Putamen (tissue), 1 donor: Measurements from ENCODE around the gene ZNF688.

Experiments
- DNase-seq: peaks from one replicate; pipeline ENCODE4 v3.0.0-alpha.2; 2016; ENCODE audit warnings: low spot score

The ZNF688 gene

DNA sequence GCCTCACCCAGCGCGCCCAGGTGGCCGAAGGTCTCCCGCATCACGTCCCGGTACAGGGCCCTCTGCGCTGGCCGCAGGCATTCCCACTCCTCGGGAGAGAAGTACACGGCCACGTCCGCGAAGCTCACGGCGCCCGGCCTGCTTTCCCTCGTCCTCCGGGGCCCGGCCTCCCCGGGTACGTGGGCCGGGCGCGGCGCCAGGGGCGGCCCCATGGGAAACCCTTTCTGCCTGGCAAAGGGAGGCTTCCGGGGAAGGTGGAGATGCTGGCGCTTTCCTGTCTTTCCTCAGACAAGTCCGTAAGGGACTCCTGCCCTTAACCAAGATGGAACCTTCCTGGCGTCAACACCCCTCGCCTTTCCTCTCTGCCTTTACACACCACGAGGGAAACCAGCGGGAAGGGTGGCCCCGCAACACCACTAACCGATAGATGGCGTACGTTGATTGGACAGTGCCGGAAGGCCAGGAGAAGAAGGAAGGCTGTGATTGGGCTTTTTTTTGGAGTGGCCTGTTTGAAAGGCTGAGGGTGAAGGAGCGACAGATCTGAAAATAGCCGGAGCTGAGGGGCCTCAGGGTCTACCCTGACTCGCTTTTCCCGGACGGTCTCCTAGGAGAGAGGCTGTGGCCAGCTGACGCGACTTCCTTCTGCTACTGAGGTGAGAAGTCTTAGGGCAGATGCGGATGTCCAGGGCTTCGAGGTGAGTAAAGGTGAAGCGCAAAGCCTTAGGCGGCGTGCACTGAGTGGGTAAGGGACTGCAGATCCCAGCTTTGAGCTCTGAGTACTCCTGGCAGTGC lies 14.1 kb upstream of the ZNF688 start, which contains the start of gene ZNF785:
Gene ZNF785 (minus strand): TSS at position 298 of the 792 bp plus-strand sequence. CDS start 86 bp downstream, at position 212.
- DNase-seq = peak; percentile 98

DNA sequence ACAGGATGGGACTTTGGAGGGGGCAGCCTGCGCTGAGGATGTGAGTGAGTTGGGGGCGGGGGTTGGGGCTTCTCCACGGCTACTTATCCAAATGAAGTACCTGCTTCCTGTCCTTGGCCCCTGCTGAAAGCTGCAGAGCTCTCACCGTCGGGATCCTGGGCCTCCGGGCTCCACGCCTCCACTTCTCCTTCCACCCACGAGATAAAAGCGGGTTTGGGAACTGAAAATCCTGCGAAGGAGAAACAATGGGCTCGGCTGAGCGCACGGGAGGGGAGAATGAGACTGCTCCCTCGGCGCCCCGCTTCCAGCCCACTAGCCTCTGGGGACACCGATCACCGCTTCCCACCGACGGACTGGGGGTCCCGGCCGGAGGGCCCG lies 13.5 kb upstream of the ZNF688 start:
- peak; percentile 42 for DNase-seq

DNA sequence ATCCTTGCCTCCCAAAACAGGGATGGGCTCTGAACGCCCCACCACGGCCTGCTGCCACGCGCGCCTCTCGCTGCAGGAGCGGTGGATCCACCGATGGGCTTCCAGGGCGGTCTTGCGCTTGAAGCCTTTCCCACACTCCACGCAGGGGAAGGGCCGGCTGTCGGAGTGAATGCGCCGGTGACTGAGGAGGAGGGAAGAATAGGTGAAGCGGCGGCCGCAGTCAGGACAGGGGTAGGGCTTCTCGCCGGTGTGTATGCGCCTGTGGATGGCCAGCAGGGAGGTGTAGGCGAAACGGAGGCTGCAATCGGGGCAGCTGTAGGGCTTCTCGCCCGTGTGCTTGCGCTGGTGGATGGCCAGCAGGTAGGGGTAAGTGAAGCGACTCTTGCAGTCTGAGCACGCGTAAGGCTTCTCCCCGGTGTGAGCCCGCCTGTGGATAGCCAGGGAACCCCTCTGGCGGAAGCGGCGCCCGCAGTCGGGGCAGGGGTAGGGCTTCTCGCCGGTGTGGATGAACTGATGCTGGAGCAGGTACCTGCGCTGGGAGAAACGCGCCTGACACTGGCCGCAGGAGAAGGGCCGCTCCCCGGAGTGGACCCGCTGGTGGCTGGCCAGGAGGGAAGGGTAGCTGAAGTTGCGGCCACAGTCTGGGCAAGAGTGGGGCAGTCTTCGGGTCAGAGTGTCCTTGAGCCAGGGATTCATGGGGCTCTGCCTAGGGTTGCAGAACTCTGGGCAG lies 11.3 kb upstream of the ZNF688 start:
- DNase-seq = no peak

DNA sequence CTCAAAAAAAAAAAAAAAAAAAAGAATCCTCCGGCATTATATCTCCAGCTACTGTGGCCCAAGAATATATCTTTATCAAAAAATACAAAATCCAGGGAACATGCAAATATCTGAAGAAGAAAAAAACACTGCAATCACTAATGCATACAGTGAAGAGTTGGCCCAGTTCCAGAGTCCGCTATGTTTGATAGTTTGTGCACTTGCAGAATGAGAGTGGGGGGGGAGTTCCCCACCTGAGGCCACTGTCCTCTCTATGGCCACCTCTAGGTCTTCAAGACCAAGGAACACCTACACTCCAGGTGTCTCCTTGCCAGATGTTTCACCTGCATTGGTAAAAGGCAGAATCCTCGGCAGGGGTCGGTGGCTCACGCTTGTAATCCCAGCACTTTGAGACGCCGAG lies 9.9 kb upstream of the ZNF688 start:
- DNase-seq = no peak

DNA sequence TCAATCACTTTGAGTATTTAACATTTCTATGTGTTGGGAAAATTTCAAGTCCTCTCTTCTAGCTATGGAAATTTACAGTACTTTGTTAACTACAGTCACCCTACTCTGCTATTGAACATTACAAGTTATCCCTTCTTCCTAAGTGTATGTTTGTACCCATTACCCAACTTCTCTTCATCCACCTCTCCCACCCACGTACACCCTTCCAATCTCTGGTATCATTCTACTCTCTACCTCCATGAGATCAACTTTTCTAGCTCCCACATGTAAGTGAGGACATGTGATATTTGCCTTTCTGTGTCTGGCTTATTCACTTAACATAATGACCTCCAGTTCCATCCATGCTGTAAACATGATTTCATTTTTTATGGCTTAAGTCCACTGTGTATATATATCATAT lies 3.2 kb upstream of the ZNF688 start:
- no peak for DNase-seq

DNA sequence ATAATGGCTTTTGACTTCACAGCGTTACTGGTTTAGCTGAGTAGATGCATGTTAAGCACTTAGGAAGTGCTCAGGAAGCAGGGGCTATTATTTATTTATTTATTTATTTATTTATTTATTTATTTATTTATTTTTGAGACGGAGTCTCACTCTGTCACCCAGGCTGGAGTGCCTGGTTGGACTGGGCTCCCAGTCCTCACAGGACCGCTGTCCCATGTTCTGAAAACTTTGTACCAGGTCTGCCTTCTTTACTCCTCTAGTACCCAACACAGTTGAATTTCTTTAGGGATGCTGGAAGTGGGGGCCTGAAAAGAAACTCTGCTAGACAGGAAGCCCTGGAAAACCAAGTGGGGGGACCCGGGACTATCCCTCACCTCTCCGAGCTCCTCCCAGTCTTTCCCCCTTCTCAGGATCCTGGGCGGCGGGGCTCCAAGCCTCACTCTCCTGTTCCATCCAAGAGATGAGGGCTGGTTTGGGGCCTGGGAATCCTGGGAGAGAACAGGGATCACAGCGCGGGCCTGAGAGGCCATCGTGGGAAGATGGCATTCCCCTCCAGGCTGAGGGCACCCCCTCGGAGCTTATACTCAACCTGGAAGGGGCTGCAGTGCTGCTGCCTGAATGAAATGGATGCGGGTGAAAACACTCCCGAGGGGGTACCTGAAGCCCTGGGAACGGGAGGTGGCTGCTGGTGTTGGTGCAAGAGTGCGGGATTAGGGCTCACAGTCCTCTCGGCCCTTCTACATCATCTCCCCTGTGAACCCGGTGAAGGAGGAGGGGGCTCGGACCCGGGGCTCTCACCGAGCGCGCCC lies 674 bp downstream of the ZNF688 start:
- DNase-seq = no peak

DNA sequence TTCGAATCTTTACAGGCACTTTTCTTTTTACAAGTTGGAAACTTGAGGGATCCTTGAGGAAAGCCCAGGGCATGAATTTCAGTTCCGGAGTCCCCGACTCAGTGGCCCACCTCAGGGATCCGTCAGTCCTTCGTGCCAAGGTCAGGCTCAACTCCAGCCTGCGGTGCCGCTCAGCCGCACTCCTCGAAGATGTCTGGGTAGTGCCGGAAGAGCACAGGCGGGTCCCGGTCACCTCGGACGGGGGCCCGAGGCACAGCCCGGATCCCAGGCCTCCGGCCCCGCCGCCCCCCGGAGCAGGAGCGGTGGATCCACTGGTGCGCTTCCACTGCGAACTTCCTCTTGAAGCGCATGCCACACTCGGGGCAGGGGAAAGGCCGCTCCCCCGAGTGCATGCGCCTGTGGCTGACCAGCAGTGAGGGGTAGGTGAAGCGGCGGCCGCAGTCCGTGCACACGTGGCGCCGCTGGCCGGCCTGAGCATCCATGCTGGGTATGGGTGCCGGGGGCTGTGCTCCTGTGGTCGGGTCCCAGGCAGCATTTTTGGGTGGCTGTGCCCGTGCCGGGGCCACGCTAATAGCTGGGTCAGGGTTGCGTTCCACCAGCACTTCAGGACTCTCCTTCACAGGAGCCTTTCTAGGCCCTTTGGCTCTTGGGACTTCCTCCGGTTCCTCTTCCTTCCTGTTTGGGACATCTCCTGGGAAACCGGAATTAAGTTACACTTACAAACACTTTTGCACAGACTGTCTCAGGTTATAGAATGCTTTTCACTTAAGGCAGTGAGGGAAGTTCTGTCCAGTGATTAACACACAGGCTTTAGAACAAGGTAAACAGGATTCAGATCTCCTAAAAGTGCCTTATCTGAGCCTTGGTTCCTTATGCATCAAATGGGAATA lies 1.5 kb downstream of the ZNF688 start:
- no peak for DNase-seq

DNA sequence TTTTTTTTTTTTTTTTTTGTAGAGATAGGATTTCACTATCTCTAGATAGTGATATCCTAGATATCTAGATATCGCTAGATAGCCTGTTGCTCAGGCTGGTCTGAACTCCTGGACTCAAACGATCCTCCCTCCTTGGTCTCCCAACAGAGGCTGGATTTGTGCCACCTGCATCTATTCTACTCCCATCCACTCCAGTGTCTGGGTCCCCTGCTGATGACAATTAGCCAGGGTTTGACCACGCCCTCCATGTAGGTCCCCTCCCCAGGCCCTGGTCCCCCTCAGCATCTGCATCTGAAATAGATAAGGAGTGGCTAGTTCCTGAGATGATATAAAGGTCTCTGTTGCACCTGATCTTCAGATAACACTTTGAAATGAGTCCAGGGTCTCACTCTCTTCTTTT lies 2.2 kb downstream of the ZNF688 start:
- DNase-seq = no peak

DNA sequence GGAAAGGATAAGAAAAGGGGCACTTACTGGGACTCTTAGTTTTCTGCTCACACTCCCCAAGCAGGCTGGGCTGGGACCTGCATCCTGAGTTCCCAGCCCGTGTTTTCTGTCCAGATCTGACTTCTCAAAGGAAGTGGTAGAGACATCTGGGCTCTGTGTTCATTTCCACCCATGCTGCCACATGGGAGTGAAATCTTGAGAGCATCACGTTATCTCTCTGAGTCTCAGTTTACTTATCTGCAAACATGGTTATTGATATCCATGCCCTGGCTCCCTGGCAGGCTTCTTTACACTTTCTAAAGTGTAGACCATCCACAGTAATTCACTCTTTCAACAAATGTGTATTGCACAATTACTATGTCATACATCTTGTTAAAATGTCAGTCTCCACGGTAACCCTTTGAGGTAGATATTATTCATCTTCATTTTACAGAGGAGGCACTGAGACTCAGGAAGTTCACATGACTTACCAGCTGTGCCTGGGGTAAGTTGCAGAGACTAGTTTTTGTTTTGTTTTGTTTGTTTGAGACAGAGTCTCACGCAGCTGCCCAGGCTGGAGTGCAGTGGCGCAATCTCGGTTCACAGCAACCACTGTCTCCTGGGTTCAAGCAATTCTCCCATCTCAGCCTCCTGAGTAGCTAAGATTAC lies 3.4 kb downstream of the ZNF688 start:
- DNase-seq = no peak

DNA sequence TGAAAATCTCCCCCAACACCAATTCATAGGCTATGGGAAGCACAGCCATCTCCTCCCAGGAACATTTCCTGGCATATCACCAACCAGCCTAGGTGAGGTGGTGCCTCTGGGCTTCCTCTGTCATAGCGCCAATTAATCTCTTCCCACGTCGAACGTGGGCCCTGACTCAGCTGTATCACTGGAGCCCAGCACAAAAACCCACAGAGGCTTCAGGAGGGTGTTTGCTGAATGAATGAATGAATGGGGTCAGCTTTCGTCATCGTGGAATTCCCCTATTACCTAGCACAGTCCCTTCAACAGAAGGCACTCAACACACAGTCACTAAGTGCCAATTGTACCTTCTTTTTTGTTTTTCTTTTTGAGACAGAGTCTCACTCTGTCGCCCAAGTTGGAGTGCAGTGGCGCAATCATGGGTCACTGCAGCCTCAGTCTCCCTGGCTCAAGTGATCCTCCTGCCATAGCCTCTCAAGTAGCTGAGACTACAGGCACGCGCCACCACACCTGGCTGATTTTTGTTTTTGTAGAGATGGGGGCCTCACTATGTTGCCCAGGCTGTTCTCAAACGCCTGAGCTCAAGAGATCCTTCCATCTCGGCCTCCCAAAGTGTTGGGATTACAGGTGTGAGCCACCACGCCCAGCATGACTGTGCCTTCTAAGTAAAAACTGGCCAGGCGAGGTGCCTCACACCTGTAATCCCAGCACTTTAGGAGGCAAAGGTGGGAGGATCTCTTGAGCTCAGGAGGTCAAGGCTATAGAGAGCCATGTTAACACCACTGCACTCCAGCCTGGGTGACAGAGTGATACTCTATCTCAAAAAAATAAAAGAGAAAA lies 4.1 kb downstream of the ZNF688 start:
- DNase-seq = peak; percentile 69

DNA sequence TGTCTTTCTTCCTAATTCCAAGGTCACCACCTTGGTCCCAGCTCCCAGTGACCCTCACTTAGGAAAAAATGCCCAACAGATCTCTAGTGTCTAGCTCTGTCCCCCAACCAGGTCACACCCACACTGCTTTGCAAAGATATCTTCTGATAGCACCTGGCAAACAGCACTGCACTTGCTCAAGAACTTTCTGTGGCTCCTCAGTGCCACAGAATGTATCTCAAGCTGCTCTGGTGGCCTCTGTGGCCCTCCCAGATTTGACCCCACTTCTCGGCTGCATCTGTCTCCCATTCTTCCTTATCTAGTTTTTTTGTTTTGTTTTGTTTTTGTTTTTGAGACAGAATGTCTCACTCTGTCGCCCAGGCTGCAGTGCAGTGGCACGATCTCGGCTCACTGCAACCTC lies 5.0 kb downstream of the ZNF688 start:
- no peak for DNase-seq

DNA sequence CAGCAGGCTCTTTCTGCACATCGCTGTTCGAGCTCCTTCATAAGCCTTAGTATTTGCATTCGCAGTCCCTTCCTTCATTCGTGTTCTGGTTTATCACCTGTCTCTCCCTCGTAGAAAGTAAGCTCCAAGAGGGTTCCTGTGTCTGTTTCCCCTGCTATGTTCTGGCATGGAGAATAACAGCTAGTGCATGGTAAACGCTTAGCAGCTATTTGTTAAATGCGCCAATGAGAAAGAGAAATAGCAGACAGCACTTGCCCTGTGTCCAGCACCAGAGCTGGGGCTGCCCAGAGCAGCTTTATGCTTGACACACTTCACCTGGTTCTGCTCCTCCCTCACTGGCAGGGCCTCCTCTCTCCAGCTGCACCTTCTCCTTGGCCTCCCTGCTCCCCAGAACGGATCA lies 5.5 kb downstream of the ZNF688 start:
- DNase-seq = no peak

DNA sequence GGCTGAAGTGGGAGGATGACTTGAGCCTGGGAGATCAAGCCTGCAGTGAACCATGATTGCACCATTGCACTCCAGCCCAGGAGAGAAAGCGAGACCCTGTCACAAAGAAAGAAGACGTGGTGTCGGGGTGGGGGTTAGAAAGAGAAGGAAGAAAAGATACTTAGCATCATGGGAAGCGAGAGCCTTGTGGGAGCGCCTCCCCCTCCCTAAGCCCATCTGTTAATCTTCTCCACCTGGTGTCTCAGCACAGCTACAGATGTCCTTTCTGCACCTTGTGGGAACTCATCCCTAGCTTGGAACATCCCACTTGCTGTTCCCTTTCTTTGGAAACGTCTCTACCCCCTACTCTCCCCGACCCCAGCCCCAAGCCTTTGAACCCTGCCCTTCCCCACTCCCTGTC lies 6.0 kb downstream of the ZNF688 start:
- no peak for DNase-seq

DNA sequence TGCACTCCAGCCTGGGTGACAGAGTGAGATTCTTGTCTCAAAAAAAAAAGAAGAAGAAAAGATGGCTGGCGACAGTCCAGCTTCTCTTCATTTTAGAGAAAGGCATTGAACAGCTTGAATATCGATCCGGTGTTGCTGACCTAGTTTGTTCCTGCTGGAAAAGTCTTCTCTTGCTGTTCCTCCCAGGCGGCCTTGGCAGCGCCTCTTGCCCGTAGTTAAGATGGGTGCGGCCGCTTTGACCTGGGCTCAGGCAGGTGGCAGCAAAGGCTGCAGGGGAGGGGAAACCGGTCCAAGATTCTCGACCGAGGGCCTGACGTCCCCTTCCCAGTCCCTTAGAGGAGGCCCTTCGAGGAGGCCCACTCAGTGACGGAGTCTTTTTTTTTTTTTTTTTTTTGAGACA lies 9.5 kb downstream of the ZNF688 start:
- no peak for DNase-seq

DNA sequence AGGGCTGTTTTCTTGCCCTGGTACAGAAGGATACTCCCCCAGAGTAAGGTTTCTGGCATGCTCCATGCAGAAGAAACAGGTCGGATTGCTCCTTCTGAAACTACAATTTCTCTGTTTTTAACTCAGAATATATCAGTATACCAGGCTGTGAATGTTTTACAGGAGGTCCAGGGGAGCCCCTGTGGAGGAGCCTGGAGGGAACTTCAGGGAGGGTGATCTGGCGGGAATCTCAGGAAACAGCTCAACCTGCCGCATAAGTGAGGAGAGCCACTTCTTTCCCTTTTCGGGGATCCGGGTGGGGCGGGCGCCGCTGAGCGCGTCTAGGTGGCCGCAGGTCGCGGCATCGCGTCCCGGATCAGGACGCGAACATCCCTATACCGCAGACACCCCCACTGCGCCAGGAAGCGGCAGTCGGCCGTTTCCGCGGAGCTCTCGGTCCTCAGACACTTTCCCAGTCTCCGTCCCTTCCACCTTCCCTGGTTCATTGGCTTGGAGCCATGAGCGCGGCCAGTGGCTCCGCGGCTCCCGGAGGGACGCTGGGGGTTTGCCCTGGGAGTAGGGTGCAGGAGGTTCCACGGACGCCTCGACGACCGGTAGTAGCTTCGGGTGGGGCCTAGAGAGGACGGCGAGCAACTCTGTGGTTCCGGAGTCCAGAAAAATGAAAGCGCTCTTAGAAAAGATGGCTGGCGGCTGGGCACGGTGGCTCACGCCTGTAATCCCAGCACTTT lies 10.3 kb downstream of the ZNF688 start:
- no peak for DNase-seq

DNA sequence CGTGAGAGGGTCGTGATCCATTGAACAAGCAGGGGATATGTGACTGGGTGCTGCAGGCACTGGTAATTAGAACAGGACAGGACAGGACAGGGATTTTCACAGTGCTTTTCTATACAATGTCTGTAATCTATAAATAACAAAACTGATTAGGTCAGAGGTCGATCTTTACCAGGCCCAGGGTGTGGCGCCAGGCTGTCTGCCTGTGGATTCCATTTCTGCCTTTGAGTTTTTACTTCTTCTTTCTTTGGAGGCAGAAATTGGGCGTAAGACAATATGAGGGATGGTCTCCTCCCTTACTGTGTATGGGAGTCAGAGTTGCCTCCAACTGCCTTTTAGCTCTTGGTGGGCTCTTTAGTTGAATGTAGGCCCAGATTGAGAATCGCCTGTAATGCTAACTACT lies 11.8 kb downstream of the ZNF688 start:
- no peak for DNase-seq

DNA sequence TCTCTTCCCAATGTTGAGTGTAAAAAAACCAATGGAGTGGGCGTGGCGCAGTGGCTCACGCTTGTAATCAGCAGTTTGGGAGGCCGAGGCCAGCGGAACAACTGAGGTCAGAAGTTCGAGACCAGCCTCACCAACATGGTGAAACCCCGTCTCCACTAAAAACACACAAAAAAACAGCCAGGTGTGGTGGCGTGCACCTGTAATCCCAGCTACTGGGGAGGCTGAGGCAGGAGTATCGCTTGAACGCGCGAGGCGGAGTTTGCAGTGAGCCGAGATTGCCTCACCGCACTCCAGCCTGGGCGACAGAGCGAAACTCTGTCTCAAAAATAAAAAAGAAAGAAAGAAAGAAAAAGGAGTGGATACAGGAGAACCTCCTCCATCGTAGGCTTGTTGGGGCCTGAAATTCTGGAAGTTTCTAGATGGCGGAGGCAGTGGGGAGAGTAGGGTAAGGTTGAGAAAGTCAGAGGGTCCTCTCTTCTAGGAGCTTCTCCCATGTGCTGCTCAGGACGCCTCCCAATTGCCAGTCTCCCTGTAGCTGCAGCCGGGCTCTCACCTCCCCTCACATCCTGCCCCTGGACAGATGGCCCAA lies 12.6 kb downstream of the ZNF688 start:
- DNase-seq = no peak

DNA sequence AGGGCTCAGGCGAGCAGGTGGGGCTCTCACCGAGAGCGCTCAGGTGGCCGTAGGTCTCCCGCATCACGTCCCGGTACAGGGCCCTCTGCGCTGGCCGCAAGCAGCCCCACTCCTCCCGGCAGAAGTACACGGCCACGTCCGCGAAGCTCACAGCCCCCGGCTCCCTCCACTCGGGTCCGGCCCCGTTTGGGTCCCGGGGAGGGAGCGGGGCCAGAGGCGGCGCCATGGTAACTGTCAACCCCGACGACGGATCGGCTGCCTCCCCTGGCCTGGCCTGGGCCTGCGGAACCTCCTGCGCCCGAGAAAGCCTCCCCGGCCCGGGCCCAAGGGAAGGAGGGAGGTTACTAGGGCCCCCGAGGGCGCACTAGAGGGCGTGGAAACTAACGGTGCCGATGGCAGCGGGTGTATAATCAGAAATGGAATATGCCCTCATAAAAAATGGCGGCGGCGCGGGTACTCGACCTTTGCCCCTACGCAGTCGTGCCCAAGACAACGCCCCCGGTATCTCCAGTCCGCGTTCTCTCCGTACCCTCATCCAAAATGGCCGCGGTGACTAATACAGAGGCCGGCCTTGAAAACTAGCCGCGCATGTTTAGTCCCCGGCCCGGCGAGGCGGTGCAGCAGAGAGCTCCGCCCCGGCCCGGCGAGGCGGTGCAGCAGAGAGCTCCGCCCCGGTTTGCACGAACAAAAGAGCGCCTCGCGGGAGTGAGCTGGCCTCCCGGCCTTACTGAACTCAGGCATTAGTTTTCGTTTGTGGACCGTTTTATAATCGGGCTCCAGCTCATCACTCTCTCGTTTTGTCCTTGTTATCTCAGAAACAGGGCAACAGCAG lies 13.3 kb downstream of the ZNF688 start, which contains the start of gene ZNF764:
Gene ZNF764 (minus strand): TSS at position 418 of the 832 bp plus-strand sequence. CDS start 192 bp downstream, at position 226.
- peak; percentile 99 for DNase-seq
